ENCODE measurements around the gene GRHPR. TPM values are rescaled to one million over a fixed set of nuclear protein-coding genes. Genes with fewer than 3 reads are reported as not detected.

GRHPR gene
- total and polyA plus RNA-seq, 2 of the 8 experiments (the other 6 are each of a cell fraction or from before 2014, with no cell fraction given): 97.0 to 201 TPM

GRCh38 chr9:37415011-37415719, 7.3 kb upstream of the GRHPR start (continued):
- TF ChIP-seq CHD7 (IDR thresholded peaks at IDR 0.05; ENCODE audit: insufficient replicate concordance, low read length): no peak
- TF ChIP-seq EP300 (IDR thresholded peaks at IDR 0.05; ENCODE audit: borderline replicate concordance in 1 of 2, low read depth in 2 of 2, low read length in 2 of 2): no peak
- TF ChIP-seq TEAD4 (IDR thresholded peaks at IDR 0.05; ENCODE audit: low read depth, low read length): peak; percentile 96
- no peak for TF ChIP-seq NRF1 (IDR thresholded peaks at IDR 0.05; ENCODE audit: low read depth, low read length)
- no peak for TF ChIP-seq SP4 (IDR thresholded peaks at IDR 0.05; ENCODE audit: low read length)
- TF ChIP-seq USF2 (IDR thresholded peaks at IDR 0.05; ENCODE audit: low read length): no peak
- no peak for TF ChIP-seq SUZ12 (IDR thresholded peaks at IDR 0.05; ENCODE audit: low read length)

Data from H1 (cell line).